Lower leg skin (tissue), 4 donors: ENCODE measurements around the gene FUT9. TPM values are rescaled to one million over a fixed set of nuclear protein-coding genes. Genes with fewer than 3 reads are reported as not detected.

Experiments
- DNase-seq, 2 donors: peaks; one replicate each; pipeline ENCODE4 v3.0.0-alpha.2; 2019; ENCODE audit warnings: low spot score in 2 of 2
- H3K4me3 ChIP-seq: fragments of 200-600 bp; sonication (generic); 2 replicates; pipeline ENCODE4 v1.5.1; 2017; ENCODE audit warnings: mild to moderate bottlenecking, low read depth; ENCODE audit not compliant: poor library complexity, severe bottlenecking
- POLR2A ChIP-seq, 2 donors: fragments of 450-650 bp; IDR thresholded peaks; one replicate each; pipeline ENCODE4 v1.6.1; 2016 to 2017; ENCODE audit warnings: antibody characterized with exemption in 2 of 2, mild to moderate bottlenecking in 1 of 2, moderate library complexity in 1 of 2
- WGBS, 2 donors: methylation state at CpG; one replicate each; pipeline ENCODE4 v1.1.5; 2018; 5-methylcytosine and 5-hydroxymethylcytosine counted together
- intact Hi-C: fragments of 100-400 bp; cut with DNase I; formaldehyde crosslinking; loops from one replicate; pipeline ENCODE4 v1.15.0; 2023; ENCODE audit warnings: low total_unique reads
- total RNA-seq, 4 donors: library from RNA; depleted of rRNA; stranded (reverse); fragments of >200 nt; gene quantifications; one replicate each; pipeline ENCODE4 v1.1.0, GENCODE V29; 2016
- TF ChIP-seq, protein P1 (sequence below), 3 donors: fragments of 450-650 bp; IDR thresholded peaks; one replicate each; pipeline ENCODE4 v1.5.1; 2016; ENCODE audit warnings: antibody characterized with exemption in 3 of 3, mild to moderate bottlenecking in 3 of 3, moderate library complexity in 2 of 3

Gene FUT9
- total RNA-seq, 4 donors from 2014 or later, result 0.04 to 0.59 (median 0.19) TPM

DNA sequence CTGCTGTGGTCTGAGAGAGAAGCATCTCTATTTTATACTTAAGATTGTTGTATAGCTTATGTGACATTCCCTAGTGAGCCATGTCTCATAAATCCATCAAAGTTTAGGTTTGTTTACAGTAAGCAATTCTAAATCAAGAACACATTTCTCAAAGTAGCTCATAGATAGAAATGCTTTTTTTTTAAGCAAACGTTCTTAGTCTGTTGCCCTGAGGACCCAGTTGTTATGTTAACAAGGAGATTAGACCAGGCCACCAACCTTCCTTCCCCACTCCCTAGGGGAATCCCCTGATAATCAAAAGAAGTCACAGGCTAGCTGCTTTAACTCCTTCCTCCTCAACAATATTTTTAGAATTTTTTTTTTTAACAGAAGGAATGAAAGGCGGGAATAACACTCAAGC is 169.0 kb downstream of the FUT9 start:
- no peak for TF ChIP-seq POLR2A (IDR thresholded peaks at IDR 0.05)
- TF ChIP-seq, protein P1, sequence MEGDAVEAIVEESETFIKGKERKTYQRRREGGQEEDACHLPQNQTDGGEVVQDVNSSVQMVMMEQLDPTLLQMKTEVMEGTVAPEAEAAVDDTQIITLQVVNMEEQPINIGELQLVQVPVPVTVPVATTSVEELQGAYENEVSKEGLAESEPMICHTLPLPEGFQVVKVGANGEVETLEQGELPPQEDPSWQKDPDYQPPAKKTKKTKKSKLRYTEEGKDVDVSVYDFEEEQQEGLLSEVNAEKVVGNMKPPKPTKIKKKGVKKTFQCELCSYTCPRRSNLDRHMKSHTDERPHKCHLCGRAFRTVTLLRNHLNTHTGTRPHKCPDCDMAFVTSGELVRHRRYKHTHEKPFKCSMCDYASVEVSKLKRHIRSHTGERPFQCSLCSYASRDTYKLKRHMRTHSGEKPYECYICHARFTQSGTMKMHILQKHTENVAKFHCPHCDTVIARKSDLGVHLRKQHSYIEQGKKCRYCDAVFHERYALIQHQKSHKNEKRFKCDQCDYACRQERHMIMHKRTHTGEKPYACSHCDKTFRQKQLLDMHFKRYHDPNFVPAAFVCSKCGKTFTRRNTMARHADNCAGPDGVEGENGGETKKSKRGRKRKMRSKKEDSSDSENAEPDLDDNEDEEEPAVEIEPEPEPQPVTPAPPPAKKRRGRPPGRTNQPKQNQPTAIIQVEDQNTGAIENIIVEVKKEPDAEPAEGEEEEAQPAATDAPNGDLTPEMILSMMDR (IDR thresholded peaks at IDR 0.05), result no peak
- intact Hi-C loops, result no loop called here
- no peak for DNase-seq
- WGBS, 2 donors, result 2 to 4% methylated on average over 2 of the region's 2 CpGs
- H3K4me3 ChIP-seq, result no peak overlapping the region

DNA sequence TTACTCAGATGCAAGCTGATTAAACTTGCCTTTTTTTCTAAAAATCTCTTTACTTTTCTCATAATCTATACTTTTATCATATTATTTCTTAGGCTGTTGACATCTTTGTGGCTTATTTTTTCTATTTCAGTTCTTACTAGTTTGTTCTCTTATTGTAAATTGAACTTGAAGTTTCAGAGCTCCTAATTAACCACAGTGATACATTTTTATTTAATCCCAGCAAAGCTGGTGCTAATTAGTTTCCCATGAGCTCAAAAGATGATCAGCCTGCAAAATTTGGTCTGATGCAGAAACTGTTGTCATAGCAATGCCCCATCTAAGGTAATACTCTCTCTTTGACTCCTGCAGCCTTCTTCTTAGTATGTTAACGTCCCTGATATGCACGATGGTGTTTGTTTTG is 170.3 kb downstream of the FUT9 start:
- H3K4me3 ChIP-seq, result no peak overlapping the region
- DNase-seq, result no peak
- TF ChIP-seq, protein P1 (IDR thresholded peaks at IDR 0.05), result no peak
- TF ChIP-seq POLR2A (IDR thresholded peaks at IDR 0.05), result no peak
- intact Hi-C loops, result no loop called here
- 36 to 43% methylated on average over 2 of the region's 2 CpGs for WGBS, 2 donors

DNA sequence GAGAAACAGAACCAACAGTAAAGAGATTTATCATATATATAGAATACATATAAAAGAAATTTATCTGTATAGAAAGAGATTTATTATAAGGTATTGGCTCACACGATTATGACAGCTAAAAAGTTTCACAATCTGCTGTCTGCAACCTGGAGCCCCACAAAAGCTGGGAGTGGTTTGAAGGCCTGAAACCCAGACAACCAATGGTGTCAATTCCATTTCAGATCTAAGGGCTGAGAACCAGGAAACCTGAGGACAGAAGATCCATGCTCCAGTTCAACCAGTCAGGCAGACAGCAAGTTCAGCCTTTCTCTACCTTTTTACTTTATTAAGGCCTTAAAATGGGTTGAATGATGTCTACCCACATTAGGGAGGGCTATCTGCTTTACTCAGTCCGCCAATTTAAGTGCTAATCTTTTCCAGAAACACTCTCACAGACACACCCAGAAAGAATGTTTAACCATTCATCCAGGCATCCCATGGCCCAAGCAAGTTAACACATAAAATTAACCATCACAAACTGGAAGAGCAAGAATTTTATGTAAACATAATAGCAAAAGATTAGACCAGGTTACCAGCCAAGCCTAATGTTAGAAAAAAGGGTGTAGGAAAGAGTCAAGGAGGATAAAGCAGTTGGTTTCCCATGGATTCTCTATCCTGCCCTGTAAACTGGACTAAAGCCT is 170.9 kb downstream of the FUT9 start:
- no peak for DNase-seq
- intact Hi-C loops, result no loop called here
- WGBS, 2 donors, result 11 to 18% methylated on average over 2 of the region's 2 CpGs
- H3K4me3 ChIP-seq, result no peak overlapping the region
- TF ChIP-seq POLR2A (IDR thresholded peaks at IDR 0.05), result no peak
- TF ChIP-seq, protein P1 (IDR thresholded peaks at IDR 0.05), result no peak

DNA sequence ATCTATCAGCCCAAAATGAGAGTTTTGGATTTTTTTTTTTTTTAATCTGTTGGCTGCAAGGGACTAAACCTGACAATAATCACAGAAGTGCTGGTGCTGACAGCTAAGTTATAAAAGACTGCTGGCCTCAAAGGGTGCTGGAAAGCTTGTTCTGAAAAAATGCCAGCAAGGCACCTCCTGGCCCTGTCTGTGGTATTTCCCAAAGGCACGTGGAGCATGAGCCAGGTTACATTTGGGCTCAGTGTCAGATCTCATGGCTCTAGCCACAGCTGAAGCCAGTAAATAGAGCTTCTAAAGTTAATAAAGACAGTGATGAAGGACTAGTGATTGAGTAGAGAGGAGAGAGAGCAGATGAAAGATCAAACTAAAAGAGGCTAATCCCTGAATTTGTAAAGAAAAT is 178.9 kb downstream of the FUT9 start:
- intact Hi-C loops, result no loop called here
- no peak overlapping the region for H3K4me3 ChIP-seq
- 12 to 21% methylated on average over 1 of the region's 1 CpG for WGBS, 2 donors
- no peak for TF ChIP-seq POLR2A (IDR thresholded peaks at IDR 0.05)
- TF ChIP-seq, protein P1 (IDR thresholded peaks at IDR 0.05), result no peak
- DNase-seq, result no peak

DNA sequence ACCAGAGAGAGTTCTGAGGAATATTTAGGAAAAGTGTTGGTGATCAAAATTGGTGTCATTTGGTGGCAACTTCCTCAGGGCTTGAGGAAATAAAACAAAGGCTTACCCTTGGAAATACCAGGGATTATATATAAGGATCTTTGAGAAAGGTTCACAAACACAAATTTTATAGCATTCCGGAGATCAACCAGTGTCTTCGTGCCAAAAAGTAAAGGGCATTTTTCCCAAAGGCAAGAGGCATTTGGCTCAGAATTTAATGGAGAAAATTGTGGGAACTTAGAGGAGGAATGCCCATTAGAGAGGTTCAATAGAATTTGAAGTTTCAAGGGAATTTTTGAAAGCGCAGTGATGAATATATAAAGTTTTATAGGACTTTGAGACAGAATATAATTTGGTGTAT is 179.5 kb downstream of the FUT9 start:
- TF ChIP-seq, protein P1 (IDR thresholded peaks at IDR 0.05), result no peak
- no peak for TF ChIP-seq POLR2A (IDR thresholded peaks at IDR 0.05)
- intact Hi-C loops, result no loop called here
- 60 to 65% methylated on average over 3 of the region's 3 CpGs for WGBS, 2 donors
- H3K4me3 ChIP-seq, result no peak overlapping the region
- no peak for DNase-seq

DNA sequence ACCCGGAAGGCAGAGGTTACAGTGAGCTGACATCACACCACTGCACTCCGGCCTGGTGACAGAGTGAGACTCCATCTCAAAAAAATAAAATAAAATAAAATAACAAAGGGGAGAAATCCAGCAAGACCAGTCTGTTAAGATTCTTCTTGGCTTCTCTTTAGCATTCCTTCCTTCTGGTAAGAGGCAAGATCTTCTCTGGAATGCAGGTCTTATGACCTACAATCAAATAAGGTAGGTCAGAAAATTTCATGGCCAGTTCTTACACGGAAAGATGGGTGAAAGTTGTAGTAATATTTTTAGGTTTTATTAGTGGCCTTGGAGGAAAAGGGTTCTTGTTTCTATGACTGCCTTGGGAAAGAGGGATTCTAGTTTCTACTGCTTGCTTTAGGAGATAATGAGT is 180.9 kb downstream of the FUT9 start:
- no peak for TF ChIP-seq POLR2A (IDR thresholded peaks at IDR 0.05)
- TF ChIP-seq, protein P1 (IDR thresholded peaks at IDR 0.05), result no peak
- no peak overlapping the region for H3K4me3 ChIP-seq
- WGBS, 2 donors, result 25 to 34% methylated on average over 3 of the region's 3 CpGs
- DNase-seq, result no peak
- intact Hi-C loops, result no loop called here
